Activated CD4-positive, alpha-beta T cell treated with anti-CD3 and anti-CD28 coated beads, Interleukin-10, Interleukin-2, amounts not matched to agents 100 ng/mL and 50 ng/mL, durations not matched to agents 16 hours and 8 hours (primary cell): Measurements from ENCODE around the gene LSAMP.
"Not testable (repeated sequence)": the region's sequence is repeated elsewhere in the genome, so short reads cannot be mapped to it uniquely, and the experiment has no call there.

Experiments used
- DNase-seq: peaks from one replicate; pipeline ENCODE4 v3.0.0-alpha.2; 2020

Gene LSAMP

DNA sequence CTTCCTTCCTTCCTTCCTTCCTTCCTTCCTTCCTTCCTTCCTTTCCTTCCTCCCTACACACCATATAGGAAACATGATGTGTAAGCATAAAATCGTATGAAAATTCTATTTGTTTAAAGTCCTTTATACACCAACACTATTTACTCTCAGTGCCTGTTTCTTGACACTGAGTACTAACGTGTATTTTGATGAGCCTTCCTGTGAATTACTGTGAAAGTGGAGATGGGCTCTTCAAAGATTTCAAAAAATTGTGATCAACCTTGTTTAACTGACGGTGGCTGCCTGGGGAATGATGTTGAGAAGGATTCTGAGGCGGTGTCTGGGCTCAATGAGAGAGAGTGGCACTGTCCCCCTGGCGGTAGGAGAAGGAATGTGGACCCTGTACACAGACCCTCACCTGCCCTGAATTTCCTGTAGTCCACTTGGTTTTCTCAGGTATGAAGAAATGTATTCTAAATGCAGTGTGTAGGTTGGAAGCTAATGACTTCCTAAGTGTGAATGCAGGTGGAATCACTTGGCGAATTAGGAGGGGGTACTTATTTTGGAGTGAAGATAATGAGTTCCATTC lies 584.0 kb downstream of the LSAMP start:
- no peak for DNase-seq

DNA sequence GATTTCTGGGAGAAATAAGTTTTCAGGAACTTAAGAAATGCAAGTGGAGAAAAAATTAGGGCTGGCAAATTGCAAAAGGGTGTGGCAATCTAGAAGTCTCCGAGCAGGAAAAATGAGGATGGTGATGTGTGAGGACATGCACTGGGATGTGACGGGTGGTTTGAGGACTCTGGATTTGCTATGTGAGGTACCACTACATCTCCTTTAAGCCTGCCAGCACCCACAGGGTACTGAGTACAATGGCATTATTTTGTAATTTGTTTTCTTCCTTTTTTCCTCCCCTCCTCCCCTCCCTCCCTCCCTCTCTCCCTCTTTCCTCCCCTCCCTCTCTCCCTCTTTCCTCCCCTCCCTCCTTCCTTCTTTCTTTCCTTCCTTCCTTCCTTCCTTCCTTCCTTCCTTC lies 584.5 kb downstream of the LSAMP start:
- no peak for DNase-seq

DNA sequence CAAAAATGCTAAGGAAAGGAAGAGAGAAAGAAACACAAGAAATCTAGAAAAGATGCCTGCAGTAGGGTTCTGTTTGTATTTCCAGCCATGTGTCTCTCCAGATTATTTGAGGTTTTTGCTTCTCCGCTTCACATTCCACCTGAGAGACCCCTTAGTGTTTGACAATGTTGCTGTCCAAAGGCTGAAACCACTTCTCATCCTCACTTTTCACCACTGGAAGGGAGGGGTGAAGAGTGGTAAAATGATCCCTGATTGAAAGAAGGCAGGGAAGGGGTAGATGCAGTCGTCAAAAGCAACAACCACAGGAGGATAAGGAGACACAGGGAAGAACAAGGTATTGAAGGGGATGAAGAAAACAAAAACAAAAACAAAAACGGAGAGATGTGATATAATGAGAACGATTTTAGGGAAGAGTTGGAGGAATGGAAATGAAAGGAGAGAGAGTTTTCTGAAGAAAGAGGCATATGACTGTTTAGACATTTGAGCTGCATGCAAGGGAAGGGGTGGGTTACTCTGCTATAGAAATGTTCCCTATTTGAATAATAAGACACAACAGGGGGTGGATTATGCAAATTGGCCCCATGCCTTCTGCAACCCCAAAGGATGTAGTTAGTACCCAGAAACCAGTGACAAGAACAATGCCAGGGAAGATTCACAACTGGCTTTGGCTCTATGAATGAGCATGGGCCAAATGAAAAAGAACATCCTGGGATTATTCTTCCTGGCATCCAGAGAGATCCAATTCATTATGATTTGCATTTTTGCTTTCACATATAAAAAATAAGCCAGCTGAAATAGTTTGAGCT lies 586.1 kb downstream of the LSAMP start:
- DNase-seq: no peak

DNA sequence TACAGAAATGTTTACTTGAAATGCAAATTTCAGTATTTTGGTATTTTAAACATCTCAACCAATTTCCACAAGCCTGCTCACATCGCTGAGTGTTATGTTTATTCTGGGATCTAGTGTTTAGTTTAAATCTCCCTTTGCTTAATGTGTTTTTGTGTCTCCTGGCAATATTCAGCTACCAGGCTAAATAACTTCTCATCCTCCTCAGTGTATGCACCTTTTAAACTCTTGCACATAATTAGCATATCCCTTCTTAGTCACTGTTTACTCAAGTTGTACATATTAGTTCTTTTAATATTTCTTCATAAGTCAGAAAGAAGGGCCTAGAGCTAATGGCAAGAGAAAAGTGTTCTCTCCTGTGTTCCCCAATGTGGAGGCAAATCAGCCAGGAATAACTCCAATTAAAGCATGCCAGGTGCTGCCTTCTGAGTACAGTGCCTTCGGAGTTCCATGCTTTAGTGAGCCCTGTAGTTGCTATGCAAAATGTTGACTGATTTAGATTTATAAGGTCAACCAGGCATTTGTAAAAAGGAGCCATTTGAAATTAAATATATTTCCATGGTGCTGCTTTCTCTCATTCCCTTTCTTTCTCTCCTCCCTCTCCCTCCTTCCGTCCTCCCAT lies 587.7 kb downstream of the LSAMP start:
- no peak for DNase-seq

DNA sequence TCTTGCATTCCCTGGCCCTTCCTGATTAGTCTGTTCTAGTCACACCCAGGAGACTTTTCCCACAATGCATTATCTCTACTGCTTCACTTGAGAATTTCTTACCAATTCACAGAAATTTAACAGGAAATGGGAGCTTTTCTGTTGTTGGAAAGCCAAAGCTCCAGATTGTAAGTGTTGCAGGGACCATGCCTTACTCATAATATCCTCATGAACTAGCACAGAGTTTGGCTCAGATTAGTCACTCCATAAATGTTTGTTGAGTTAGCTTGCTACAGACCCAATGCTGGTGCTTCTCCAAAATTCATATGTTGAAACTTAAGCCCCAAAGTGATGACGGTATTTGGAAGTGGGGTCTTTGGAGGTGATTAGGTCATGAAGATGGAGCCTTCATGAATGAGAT lies 589.4 kb downstream of the LSAMP start:
- DNase-seq: no peak

DNA sequence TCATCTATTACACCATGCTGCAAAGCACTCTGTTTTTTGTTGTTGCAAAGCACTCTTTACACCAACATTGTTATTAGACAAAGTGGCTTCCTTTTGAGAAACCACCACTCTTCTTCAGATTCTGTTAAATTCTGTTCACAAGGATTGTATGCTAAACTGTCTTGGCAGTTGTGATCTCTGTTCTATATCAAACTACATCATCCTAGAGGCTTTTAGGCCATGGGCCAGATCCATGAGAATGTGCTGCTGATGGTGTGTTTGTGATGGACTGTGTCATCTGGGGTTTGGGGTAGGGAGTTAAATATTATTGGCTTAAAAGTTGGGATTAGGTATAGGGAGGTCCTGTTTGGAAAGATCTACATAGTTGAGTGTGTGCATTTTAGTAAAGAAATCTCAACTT lies 592.2 kb downstream of the LSAMP start:
- no peak for DNase-seq

DNA sequence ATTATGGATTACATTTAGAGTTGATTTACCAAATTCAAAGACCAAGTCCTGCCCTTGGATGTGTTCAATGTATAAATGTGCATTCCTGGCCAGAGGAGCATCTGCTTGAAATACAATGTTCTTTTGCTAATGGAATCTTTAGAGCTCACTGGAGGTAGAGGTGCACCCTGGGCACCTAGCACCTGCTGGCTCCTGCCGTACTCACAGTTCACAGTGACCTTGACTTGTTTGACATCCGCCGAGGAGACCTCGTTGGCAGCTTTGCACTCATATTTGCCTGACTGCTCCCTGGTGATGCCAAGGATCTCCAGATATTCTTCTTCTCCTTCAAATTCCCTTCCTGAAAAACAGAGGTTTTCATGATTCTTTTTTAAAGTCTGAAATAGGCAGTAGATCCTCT lies 593.0 kb downstream of the LSAMP start:
- no peak for DNase-seq

DNA sequence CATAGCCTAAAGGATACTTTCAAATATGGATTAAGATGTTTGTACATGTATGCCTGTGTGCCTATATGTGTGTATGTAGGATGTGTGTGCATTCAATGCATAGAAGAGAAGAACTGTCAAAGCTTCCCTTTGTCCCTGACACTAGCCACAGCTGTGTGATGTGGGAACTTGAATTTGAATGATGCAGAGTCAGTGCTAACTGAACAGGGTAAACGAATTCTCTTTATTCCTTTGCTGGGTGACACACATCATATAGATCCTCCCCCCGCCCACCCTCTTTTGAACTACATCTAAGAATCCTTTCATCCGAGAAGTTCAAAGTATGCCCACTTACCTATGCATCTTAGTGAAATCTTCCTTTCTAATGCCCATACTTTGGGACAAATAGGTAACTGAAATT lies 593.7 kb downstream of the LSAMP start:
- no peak for DNase-seq

DNA sequence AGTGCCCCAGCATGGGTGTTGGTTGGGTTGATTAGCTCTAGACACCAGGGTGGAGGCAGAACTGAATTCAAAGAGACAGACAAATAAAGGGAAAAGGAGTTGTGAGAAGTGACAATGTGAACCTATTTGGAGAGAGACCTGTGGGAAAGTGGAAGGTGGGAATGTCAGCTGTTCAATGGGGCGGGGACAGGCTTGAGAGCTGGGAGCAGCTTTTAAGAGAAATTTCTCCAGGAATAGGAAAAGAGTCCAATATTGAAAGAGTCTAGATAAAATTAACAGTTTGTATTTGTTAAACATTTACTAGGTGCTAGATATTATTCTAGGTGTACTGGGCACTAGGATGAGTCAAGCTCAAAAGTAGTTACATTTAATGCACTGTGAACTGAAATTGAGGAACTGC lies 596.6 kb downstream of the LSAMP start:
- no peak for DNase-seq

DNA sequence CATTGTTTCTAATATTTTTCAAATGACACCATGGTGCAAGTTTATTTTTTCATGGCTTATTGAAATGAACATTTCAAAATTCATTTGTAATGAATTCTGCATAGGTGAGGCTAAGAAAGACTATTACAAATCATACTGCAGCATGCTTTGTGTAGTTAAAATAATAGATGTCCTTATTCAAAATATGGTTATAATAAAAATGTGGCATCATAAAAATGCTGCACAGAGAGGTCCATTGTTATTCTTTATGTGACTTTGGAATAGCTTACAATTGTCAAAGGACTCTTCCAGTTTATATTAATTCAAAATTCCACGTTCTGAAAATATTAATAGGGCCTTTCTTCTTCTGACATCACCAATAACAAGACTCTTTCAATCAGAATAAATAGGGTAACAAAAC lies 599.3 kb downstream of the LSAMP start:
- DNase-seq: no peak

DNA sequence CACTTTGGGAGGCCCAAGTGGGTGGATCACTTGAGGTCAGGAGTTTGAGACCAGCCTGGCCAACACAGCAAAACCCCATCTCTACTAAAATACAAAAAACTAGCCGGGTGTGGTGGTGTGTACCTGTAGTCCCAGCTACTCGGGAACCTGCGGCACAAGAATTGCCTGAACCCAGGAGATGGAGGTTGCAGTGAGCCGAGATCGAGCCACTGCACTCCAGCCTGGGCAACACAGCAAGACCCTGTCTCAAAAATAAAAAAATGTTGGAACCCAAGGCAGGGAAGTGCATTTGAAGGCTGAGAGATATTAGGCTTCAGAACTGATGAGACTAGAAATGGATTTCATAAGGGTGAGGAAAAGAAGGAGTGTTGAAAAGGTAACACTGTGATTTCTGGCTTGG lies 600.6 kb downstream of the LSAMP start:
- DNase-seq: not testable (repeated sequence)

DNA sequence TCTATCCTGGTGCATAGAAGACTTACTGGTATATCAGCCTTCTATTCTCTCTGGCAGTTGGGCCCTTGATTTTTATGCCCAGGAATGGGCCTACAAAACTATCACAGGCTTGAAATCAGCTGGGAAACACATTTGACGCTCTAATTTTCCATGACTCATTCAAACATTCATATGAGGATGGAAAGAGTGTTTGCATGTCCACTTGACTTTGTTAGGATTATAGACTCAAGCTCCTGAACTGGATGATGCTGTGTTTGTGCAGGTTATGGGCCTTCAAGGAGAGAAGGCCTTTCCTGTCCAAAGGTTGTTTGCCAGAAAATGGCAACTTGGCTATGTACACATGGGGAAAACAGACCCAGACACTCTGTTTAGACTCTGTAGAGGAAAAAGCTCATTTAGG lies 602.1 kb downstream of the LSAMP start:
- no peak for DNase-seq

DNA sequence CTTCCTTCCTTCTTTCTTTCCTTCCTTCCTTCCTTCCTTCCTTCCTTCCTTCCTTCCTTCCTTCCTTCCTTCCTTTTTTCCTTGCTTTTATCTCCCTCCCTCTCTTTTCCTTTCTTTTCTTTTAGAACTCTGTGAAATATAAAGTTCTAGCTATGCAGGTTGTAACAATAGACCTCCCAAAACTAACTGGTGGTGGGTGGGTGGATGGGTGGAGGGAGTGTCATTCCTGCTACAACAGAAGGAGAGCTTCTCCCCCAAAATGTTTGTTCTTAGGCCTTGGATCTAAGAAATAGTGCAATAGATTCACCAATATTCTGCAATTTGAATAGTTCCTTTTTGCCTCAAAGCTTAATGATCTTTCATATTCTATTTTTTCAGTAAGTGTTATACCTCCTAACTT lies 606.0 kb downstream of the LSAMP start:
- DNase-seq: no peak

DNA sequence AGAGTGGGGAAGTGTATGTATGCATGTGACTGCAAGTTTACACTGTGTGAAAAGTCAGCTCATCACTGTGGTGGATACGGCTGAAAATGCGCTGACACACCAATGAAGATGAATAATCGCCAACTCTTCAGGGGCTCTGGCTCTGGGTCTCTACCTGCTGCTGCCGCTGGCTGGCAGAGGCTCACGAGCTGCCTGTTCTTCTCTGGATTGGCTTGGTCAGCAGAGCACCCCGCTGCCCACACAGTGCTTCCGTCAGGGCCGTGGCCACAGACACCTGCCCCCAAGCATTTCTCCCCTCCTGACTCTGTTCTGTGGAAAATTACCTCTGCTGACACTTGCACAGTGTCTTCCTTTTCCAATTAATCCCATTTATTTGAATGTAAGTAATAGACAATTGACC lies 606.5 kb downstream of the LSAMP start:
- no peak for DNase-seq

DNA sequence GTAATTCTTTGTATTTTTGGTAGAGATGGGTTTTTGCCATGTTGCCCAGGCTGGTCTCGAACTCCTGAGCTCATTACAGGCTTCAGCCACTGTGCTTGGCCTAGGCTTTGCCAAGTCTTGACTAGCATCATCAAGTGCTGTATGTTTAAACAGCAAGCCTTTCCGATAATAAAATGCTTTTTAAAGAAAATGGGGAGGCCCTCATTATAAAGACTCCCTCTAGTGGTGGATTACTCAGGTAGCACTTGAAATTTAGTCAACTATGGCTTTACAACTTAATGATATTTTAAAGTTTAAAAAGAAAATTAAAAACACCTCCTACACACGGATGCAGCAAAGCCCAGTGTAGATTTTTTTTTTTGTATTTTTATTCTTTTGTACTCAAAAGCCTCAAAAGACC lies 608.3 kb downstream of the LSAMP start:
- peak; percentile 7 for DNase-seq

DNA sequence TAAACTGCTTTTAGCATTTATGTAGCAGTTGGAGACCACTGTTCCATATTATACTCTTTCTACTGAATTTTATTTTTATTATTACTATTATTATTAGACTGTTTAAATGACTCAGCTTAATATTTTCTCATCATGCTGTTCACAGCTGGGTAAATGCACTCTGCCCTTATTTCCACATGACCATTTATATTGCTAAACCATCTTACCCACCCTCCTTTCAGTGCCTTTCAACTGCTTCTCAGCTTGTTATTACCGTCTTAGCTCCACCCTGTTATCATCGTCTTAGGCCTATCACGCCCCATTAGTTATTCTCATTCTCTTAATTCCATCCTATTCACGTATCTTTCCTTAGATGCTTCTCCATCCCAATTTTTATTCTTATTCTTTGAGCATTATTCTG lies 609.3 kb downstream of the LSAMP start:
- DNase-seq: no peak

DNA sequence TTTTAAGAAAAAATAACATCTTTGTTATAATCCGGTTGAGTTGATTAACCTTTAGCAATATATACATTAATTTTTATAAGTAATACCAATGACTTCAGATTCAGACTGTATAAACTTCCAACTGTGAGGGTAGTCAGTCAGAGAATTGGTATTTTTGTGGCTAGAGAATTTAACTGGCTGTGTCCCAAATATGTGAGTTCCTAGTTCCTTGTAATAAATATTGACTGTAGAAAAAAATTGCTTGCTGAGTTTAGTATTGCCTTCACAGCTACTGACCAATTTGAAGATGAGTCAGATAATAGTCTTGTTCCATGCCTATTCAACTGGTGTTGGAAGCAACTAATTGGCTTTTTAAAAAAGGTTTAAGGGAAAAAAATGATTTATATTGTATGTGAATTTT lies 611.2 kb downstream of the LSAMP start:
- DNase-seq: no peak

DNA sequence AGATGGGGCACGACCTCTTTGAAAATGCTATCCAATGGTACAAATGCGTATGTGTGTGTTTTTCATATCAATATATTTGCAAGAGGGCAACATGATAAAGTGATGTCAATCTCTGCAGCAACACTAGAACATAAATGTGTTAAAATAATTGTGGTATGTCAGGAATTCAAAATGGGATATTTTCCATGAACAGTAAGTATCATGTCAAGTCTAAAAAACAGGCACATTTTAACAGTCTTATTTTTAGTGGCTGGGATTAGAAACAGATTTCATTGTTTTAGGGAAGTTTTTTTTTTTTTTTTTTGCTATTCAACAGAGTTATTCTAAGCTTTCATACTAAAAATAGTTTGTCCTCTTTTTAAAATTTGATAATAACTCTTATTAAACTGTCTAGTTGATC lies 612.2 kb downstream of the LSAMP start:
- no peak for DNase-seq

DNA sequence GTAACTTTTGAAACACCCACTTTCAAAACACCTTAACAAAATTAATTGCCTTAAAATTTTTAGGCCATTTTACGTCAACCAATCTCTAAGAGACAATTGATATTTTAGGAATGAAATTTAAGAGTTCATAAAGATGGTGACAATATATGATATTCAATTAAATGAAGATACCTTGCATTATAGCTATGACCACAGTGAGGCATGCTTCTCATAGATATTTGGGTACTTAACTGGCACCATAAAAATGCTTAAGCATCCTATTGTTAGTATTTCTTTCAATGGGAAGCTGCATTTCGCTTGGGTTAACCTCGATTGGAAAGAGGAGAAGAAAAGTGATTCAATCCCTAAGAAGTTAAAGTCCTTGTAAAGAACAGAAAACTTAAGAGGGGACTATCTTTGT lies 613.0 kb downstream of the LSAMP start:
- DNase-seq: no peak

DNA sequence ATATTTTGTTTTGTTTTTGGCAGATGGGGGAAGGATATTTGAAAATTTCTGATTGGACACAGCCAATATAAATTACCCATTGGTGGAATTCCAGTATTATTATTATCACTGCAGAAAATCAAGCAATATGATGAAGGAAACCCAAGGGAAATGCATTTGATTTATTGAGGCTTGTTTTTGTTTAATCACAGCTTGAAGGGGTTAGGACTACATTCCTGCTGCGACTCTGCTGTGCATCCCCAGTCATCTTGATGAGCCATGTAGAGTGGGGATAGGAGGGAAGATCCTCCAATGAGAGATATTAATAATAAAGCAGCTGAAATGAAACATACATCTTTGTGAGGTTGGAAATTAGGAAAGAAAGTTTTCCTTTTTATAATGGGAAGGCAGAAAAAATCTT lies 613.4 kb downstream of the LSAMP start:
- DNase-seq: no peak

DNA sequence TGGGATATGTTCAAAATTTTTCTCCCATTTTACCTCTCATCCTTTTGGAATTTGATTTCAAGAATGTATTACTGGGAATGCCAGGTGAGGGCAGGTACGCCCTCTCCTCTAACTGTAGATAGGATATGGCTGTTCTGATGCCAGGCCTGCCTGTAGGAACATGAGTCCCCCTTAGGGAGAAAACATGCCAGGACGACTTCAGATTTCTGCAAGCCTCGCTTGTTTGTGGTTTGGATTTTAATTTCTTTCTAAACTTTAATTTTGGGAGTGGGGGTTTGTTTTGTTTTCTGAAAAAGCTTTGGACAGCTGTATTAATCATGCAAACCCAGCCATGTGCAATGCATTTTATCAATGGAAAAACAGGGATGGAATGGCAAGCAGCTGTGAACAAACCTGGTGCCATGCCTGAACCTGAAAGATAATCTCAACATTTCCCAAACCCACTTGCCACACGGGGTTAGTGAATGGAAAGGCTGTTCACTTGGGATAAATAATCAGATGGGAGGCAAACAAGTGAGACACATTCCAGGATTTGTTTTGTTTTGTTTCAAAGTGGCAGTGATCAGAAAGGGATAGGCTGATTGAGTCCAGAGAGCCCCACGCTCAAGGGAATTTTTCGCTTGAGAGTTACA lies 614.4 kb downstream of the LSAMP start:
- no peak for DNase-seq

DNA sequence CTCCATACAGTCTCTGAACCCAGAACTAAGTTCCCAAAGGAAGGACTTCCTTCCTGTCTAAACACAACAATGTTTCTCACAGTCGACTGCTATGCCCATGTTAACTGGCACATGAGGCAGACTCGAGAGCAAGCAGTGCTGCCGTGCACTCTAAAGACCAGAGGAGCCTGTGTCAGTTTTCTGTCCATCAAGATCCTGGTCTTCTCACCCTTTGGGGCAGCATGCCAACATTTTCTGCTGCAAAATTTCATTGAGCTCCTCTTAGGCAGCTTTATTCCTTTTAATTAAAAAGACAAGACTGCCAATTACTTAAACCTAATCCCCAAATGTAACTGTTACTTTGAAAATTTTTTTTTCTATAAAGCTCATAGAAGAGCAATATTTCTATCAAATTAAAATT lies 616.9 kb downstream of the LSAMP start:
- no peak for DNase-seq

DNA sequence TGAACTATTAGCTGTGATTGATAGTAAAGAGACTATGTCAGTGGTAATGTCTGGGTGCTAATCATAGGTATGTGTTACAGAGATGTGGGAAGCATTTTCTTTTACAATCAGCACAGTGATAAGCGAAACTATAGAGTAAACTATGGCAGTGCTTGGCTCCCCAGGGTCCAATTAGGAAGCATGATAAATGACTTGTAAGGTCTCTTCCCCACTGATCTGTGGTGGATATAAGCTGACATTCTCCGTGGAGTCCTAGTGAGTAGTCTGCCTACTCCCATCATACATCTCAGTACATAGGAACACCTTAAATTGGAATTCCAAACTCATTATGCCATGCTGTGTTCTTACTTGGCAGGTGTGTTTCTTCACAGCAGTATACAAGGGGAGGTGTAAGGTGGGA lies 617.8 kb downstream of the LSAMP start:
- DNase-seq: no peak

DNA sequence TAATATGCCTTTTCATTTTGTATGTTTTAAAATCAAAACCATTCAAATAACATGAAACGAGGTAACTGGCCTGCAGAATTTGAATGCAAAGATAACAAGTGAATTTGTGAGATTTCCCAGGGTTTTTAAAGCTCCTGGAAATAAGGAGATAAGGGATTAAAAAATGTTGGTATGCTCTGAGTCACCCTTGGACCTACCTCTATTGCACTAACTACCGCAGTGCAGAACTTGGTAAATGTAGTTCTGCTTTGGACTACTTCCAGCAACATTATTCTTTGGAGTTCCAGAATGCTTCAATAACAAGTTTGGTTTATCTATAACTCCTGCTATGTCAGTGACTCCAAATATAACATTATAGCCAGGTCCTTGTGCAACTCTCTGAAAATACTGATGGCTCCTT lies 620.2 kb downstream of the LSAMP start:
- no peak for DNase-seq
